ENCODE data around the gene NUP205.
A peak's percentile ranks its signal among the peaks of the same experiment; 100 is the strongest.

DNA sequence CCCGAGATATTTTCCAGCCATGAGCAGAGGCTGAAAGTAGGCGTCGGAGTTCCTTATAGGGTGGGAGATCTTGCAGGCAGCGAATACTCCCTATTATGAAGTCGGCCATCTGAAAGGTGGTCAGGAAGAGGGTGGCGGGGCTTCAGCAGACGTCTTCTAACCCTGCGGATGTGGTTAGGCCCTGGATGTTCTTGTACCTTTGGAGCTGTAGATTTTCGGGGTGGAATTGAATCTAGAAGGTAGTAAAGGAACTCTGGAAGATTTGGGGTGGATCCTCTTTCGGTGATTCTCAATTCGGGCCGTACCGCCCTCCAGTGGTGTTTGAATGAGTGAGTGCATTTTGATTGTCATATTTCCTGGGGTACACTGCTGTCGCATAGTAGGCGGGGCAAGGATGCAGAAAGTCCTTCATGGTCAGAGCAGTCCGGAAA is 635 bp downstream of the NUP205 start:
- TF ChIP-seq, protein P1, sequence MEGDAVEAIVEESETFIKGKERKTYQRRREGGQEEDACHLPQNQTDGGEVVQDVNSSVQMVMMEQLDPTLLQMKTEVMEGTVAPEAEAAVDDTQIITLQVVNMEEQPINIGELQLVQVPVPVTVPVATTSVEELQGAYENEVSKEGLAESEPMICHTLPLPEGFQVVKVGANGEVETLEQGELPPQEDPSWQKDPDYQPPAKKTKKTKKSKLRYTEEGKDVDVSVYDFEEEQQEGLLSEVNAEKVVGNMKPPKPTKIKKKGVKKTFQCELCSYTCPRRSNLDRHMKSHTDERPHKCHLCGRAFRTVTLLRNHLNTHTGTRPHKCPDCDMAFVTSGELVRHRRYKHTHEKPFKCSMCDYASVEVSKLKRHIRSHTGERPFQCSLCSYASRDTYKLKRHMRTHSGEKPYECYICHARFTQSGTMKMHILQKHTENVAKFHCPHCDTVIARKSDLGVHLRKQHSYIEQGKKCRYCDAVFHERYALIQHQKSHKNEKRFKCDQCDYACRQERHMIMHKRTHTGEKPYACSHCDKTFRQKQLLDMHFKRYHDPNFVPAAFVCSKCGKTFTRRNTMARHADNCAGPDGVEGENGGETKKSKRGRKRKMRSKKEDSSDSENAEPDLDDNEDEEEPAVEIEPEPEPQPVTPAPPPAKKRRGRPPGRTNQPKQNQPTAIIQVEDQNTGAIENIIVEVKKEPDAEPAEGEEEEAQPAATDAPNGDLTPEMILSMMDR (IDR thresholded peaks at IDR 0.05): peak in 5 of 6 experiments; percentile 26 to 57 (median 49)
- TF ChIP-seq POLR2A (IDR thresholded peaks at IDR 0.05): no peak

All from adrenal gland (tissue), 5 donors.